ENCODE data around the gene PPEF2. TPM values are rescaled to one million over a fixed set of nuclear protein-coding genes. Genes with fewer than 3 reads are reported as not detected.
A peak's percentile ranks its signal among the peaks of the same experiment; 100 is the strongest.
"Not testable (repeated sequence)": the region's sequence is repeated elsewhere in the genome, so short reads cannot be mapped to it uniquely, and the experiment has no call there.

PPEF2 gene
- total RNA-seq, 4 donors from 2014 or later = 0.32 TPM; not detected in 3

GRCh38 chr4:75919920-75920319, 17.7 kb upstream of the PPEF2 start:
- TF ChIP-seq EP300 (IDR thresholded peaks at IDR 0.05; ENCODE audit: low read depth) (no peak), POLR2AphosphoS5 (IDR thresholded peaks at IDR 0.05) (peak in 2 of 3 donors; percentile 38 to 74)
- H3K4me3 ChIP-seq = no peak overlapping the region
- WGBS, 2 donors (ENCODE audit: low coverage in 1 of 2) = 17 to 49% methylated on average over 1 to 3 of the region's 3 CpGs
- DNase-seq = peak; percentile 81
- no peaks in the 10 kb centered on the region for H3K9me3 ChIP-seq
- in situ Hi-C loops (cut with MboI; ENCODE audit: low pct_ligation_motif_present in 1 of 4, low pct_unique_long_range_greater_than_20kb in 1 of 4, low sequenced_read_pairs in 3 of 4) = no loop called here
- peak overlapping the region; percentile 70 to 82 (median 76) for H3K27ac ChIP-seq
- peaks cover 0 to 14% (median 0%) of the 10 kb centered on the region in 4 donors for H3K36me3 ChIP-seq
- H3K4me1 ChIP-seq = peaks cover 16 to 69% (median 44%) of the 10 kb centered on the region in 4 donors
- no peaks in the 10 kb centered on the region for H3K27me3 ChIP-seq
- intact Hi-C loops (cut with DNase I; ENCODE audit: low total_unique reads) = no loop called here

GRCh38 chr4:75916091-75916661, 13.9 kb upstream of the PPEF2 start:
- WGBS, 2 donors (ENCODE audit: low coverage in 1 of 2) = 26 to 33% methylated on average over 1 of the region's 1 CpG
- Histone ChIP-seq H3K9me3 (no peaks in the 10 kb centered on the region), H3K27me3 (no peaks in the 10 kb centered on the region), H3K27ac (peak overlapping the region; percentile 27 to 64 (median 58)), H3K36me3 (peaks cover 0 to 6% (median 0%) of the 10 kb centered on the region in 4 donors), H3K4me1 (peaks cover 16 to 49% (median 35%) of the 10 kb centered on the region in 4 donors), H3K4me3 (no peak overlapping the region)
- in situ Hi-C loops (cut with MboI; ENCODE audit: low pct_ligation_motif_present in 1 of 4, low pct_unique_long_range_greater_than_20kb in 1 of 4, low sequenced_read_pairs in 3 of 4) (no loop called here), intact Hi-C loops (cut with DNase I; ENCODE audit: low total_unique reads) (no loop called here)
- TF ChIP-seq POLR2AphosphoS5 (IDR thresholded peaks at IDR 0.05) (no peak), CTCF (IDR thresholded peaks at IDR 0.05) (peak; percentile 66 to 83 (median 75))
- peak; percentile 26 for DNase-seq

DNA sequence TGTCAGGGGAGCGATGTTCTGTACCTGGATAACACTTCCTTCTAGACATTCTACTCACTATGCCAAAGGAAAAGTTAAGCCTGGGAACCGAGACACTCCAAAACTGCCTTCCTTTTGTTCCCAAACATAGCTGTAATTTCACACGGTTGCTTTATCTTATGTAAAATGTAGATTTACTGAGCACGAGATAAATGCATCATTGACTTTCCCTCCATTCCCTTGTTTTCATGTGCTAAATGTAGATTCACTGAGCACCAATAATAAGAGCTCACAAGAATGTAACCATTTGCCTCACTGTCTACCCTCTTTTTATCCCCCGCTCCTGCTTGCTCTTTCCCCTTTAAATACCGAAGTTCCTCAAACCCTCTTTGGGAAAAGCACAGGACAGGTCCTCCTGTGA, 10.7 kb upstream of the PPEF2 start:
- H3K27ac ChIP-seq = no peak overlapping the region
- DNase-seq = no peak
- intact Hi-C loops (cut with DNase I; ENCODE audit: low total_unique reads) (no loop called here), in situ Hi-C loops (cut with MboI; ENCODE audit: low pct_ligation_motif_present in 1 of 4, low pct_unique_long_range_greater_than_20kb in 1 of 4, low sequenced_read_pairs in 3 of 4) (no loop called here)
- H3K4me3 ChIP-seq = no peak overlapping the region
- 78 to 98% methylated on average over 5 to 6 of the region's 6 CpGs for WGBS, 2 donors (ENCODE audit: low coverage in 1 of 2)
- no peaks in the 10 kb centered on the region for H3K27me3 ChIP-seq
- H3K9me3 ChIP-seq = no peaks in the 10 kb centered on the region
- H3K4me1 ChIP-seq = peaks cover 12 to 24% (median 16%) of the 10 kb centered on the region in 4 donors
- TF ChIP-seq POLR2AphosphoS5 (IDR thresholded peaks at IDR 0.05) (no peak), CTCF (IDR thresholded peaks at IDR 0.05) (no peak), POLR2A (IDR thresholded peaks at IDR 0.05) (no peak), EP300 (IDR thresholded peaks at IDR 0.05; ENCODE audit: low read depth) (no peak)
- peaks cover 0 to 6% (median 0%) of the 10 kb centered on the region in 4 donors for H3K36me3 ChIP-seq

- H3K4me1 ChIP-seq; H3K4me3 ChIP-seq; H3K27me3 ChIP-seq; H3K27ac ChIP-seq; H3K9me3 ChIP-seq; intact Hi-C loops (cut with DNase I; ENCODE audit: low total_unique reads); H3K36me3 ChIP-seq; in situ Hi-C loops (cut with MboI; ENCODE audit: low pct_ligation_motif_present in 1 of 4, low pct_unique_long_range_greater_than_20kb in 1 of 4, low sequenced_read_pairs in 3 of 4); DNase-seq: not testable (repeated sequence)
- 86% methylated on average over 6 of the region's 6 CpGs for WGBS, 2 donors (ENCODE audit: low coverage in 1 of 2)
These were observed 8.6 kb upstream of the PPEF2 start for GRCh38 chr4:75910831-75911230.

DNA sequence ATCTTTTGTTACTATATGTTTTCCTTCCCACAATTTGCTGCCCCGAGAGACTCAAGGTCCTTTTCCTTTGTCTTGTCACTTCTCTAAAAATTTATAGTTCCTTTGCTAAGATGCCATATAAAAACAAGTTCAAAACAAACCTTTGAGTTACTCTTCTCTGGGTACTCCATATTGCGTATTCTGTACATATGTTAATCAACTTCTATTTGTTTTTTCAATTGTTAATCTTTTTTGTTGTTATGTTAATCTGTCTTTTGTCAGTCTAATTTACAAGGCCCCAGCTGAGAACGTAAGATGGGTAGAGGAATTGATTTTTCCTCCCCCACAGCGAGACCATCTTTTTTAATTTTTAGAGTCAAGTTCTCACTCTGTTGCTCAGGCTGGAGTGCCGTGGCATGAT, 7.2 kb upstream of the PPEF2 start:
- no peak for DNase-seq
- no peaks in the 10 kb centered on the region for H3K36me3 ChIP-seq
- no peak overlapping the region for H3K4me3 ChIP-seq
- no peaks in the 10 kb centered on the region for H3K4me1 ChIP-seq
- in situ Hi-C loops (cut with MboI; ENCODE audit: low pct_ligation_motif_present in 1 of 4, low pct_unique_long_range_greater_than_20kb in 1 of 4, low sequenced_read_pairs in 3 of 4) = no loop called here
- no peak overlapping the region for H3K27ac ChIP-seq
- 86 to 87% methylated on average over 3 to 5 of the region's 5 CpGs for WGBS, 2 donors (ENCODE audit: low coverage in 1 of 2)
- TF ChIP-seq EP300 (IDR thresholded peaks at IDR 0.05; ENCODE audit: low read depth) (no peak), POLR2AphosphoS5 (IDR thresholded peaks at IDR 0.05) (no peak), CTCF (IDR thresholded peaks at IDR 0.05) (no peak), POLR2A (IDR thresholded peaks at IDR 0.05) (no peak)
- no peaks in the 10 kb centered on the region for H3K9me3 ChIP-seq
- intact Hi-C loops (cut with DNase I; ENCODE audit: low total_unique reads) = no loop called here
- H3K27me3 ChIP-seq = no peaks in the 10 kb centered on the region

All from transverse colon (tissue), 4 donors.